Limb (tissue), 2 donors: ENCODE data around the gene PNPLA2.

Experiments
- DNase-seq, 2 donors: peaks; one replicate each; pipeline ENCODE4 v3.0.0-alpha.2; 2016; ENCODE audit errors: extremely low spot score in 2 of 2

The PNPLA2 gene

GRCh38 chr11:843818-844692, 25.3 kb downstream of the PNPLA2 start:
- DNase-seq, result peak; percentile 82 to 89

- peak; percentile 89 to 93 for DNase-seq
Observed at GRCh38 chr11:844693-845644, 26.3 kb downstream of the PNPLA2 start.

- DNase-seq, result peak in 1 of 2 donors; percentile 75
Observed at GRCh38 chr11:845872-846495, 27.3 kb downstream of the PNPLA2 start.

GRCh38 chr11:846496-847098, 27.9 kb downstream of the PNPLA2 start:
- DNase-seq, result no peak

GRCh38 chr11:847876-848275, 29.2 kb downstream of the PNPLA2 start:
- DNase-seq, result no peak

GRCh38 chr11:848380-848931, 29.7 kb downstream of the PNPLA2 start:
- no peak for DNase-seq

GRCh38 chr11:849104-849824, 30.6 kb downstream of the PNPLA2 start:
- DNase-seq, result peak in 1 of 2 donors; percentile 86

- DNase-seq, result no peak
Observed at GRCh38 chr11:849951-850774, 31.4 kb downstream of the PNPLA2 start.

GRCh38 chr11:850775-851763, 32.4 kb downstream of the PNPLA2 start:
- DNase-seq, result no peak

GRCh38 chr11:852762-853161, 34.0 kb downstream of the PNPLA2 start:
- DNase-seq, result no peak

GRCh38 chr11:853682-854448, 35.2 kb downstream of the PNPLA2 start:
- DNase-seq, result no peak

GRCh38 chr11:854601-855329, 36.1 kb downstream of the PNPLA2 start:
- no peak for DNase-seq

GRCh38 chr11:855330-855674, 36.6 kb downstream of the PNPLA2 start:
- no peak for DNase-seq

GRCh38 chr11:855796-856195, 37.1 kb downstream of the PNPLA2 start:
- DNase-seq, result no peak

GRCh38 chr11:856397-856796, 37.7 kb downstream of the PNPLA2 start:
- no peak for DNase-seq

- DNase-seq, result no peak
Observed at GRCh38 chr11:858053-858761, 39.5 kb downstream of the PNPLA2 start.
